Naive thymus-derived CD8-positive, alpha-beta T cell (primary cell): ENCODE results near the gene CDK8. TPM values are rescaled to one million over a fixed set of nuclear protein-coding genes. Genes with fewer than 3 reads are reported as not detected.

Experiments
- ATAC-seq, 2 donors: fragments of 150-1000 bp; cut with Tn5 transposase in 1 of 2; sonication (Bioruptor Pico), chemical (Tn5 transposase) in 1 of 2; 1 replicate in 1 of 2; 2 replicates in 1 of 2; pipeline ENCODE4 v1.10.0; 2021; ENCODE audit warnings: mild to moderate bottlenecking in 2 of 2, moderate library complexity in 2 of 2
- POLR2A ChIA-PET: fragments of 350-600 bp; sonication (Branson Sonifier 250); formaldehyde crosslinking; loops from one replicate; lab custom pipeline; 2021; ENCODE audit warnings: antibody characterized with exemption; lab: Charles Lee
- DNase-seq, 10 donors: peaks; one replicate each; pipeline versions ENCODE4 v3.0.0 to v3.0.0-alpha.2; 2020 to 2022
- H3K27ac Mint-ChIP-seq, 10 donors: one replicate each; pipeline ENCODE4 v1.8.0; 2020 to 2022; ENCODE audit warnings: mild to moderate bottlenecking in 10 of 10, mixed read lengths in 10 of 10, moderate library complexity in 4 of 10, inconsistent platforms in 1 of 10
- H3K27me3 Mint-ChIP-seq, 5 donors: one replicate each; pipeline ENCODE4 v1.8.0; 2021 to 2022; ENCODE audit warnings: mixed read lengths in 5 of 5
- H3K36me3 Mint-ChIP-seq, 3 donors: one replicate each; pipeline ENCODE4 v1.8.0; 2020 to 2022; ENCODE audit warnings: mixed read lengths in 3 of 3, mild to moderate bottlenecking in 2 of 3, inconsistent platforms in 1 of 3
- H3K4me1 Mint-ChIP-seq, 4 donors: one replicate each; pipeline ENCODE4 v1.8.0; 2021 to 2022; ENCODE audit warnings: mixed read lengths in 4 of 4
- H3K4me3 Mint-ChIP-seq, 10 donors: one replicate each; pipeline ENCODE4 v1.8.0; 2020 to 2022; ENCODE audit warnings: mild to moderate bottlenecking in 10 of 10, mixed read lengths in 10 of 10, moderate library complexity in 6 of 10, inconsistent platforms in 1 of 10
- H3K9me3 Mint-ChIP-seq, 9 donors: one replicate each; pipeline ENCODE4 v1.8.0; 2020 to 2022; ENCODE audit warnings: mixed read lengths in 9 of 9, mild to moderate bottlenecking in 3 of 9, inconsistent platforms in 1 of 9, moderate library complexity in 1 of 9
- polyA plus RNA-seq, 3 donors: library from polyadenylated mRNA; unstranded; fragments of 300-500 nt; fragmentation: Illumina TruSeq; gene quantifications; one replicate each; pipeline ENCODE4 v1.2.3, GENCODE V29; 2021
- total RNA-seq, 8 experiments: library from RNA in 2 of 8; stranded (reverse) in 2 of 8; gene quantifications; one replicate each; pipeline ENCODE4 v1.2.3 and lab custom pipeline; 2021 to 2026

Gene CDK8
- total RNA-seq, result 10 to 100 TPM; 11.4 to 12.3 TPM
- 1 to 10 TPM; 4.7 to 7.1 (median 6.8) TPM for polyA plus RNA-seq
- total RNA-seq (lab: John Stamatoyannopoulos, UW), result 20.7 to 35.1 (median 28.8) reads per million in 6 experiments

DNA sequence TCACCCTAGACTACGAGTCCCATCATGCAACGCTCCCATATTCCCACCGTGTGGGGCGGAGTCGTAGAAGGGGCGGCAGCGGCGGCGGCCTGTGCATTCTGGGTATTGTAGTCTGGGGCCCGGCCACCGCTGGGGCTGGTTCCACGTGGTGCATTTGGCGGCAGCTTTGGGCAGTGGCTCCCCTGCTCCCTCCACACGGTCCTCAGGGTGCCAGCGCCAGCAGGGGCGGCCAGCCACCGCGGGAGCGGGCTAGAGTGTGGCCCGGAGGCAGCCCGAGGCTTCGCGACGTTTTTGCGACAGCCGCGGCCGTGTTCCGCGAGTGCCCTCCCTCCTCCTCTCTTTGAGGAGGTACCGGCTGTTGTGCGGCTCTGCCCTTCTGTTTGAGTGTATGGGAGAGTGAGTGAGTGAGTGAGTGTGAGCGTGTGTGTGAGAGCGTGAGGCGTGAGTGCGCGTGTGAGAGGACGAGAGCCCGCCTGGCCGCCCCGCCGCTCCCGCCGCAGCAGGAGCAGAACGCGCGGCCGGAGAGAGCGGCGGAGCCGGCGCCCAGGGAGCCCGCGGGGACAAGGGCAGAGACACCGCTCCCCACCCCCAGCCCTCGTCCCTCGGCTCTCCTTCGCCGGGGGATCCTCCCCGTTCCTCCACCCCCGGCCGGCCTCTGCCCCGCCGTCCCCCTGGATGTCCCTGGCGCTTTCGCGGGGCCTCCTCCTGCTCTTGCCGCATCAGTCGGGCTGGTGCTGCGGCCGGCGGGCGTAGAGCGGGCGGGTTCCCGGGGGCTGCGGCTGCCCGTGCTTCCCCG, at the start of gene CDK8:
CDK8 (plus strand) TSS at position 343 of the 796 bp plus-strand sequence. CDS start 513 bp downstream, outside the sequence.
- no peaks in the 10 kb centered on the region for H3K27me3 Mint-ChIP-seq
- H3K4me1 Mint-ChIP-seq, result peaks cover 14 to 43% (median 37%) of the 10 kb centered on the region in 4 donors
- peak within 1 kb of the TSS; percentile 83 to 94 (median 90) for H3K27ac Mint-ChIP-seq
- H3K4me3 Mint-ChIP-seq, result peak within 1 kb of the TSS; percentile 88 to 98 (median 93)
- H3K36me3 Mint-ChIP-seq, result no peaks in the 10 kb centered on the region
- peak; percentile 86 to 87 for ATAC-seq
- H3K9me3 Mint-ChIP-seq, result no peaks in the 10 kb centered on the region
- POLR2A ChIA-PET, result interaction anchor here (0.8 to 3.2 kb wide), 4 partner anchors 32 to 121 kb away, joined by 3 to 26 read pairs (median 4); partner anchors contain the start of gene RNF6
- peak; percentile 77 to 99 (median 88) for DNase-seq

DNA sequence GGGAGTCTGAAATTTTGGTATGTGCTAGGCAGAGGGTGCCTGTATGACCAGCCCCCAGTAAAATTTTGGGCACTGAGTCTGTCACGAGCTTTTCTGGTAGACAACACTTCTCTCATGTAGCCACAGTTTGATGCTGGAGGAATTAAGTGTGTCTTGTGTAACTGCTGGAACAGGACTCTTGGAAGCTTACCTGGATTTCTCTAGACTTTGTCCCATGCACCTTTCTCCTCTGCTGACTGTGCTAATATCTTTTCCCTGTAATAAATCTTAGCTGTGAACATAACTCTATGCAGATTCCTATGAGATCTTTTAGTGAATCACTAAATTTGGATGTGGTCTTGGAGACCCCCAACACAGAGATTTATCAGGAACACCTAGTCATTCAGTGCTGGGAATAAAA, 45.6 kb upstream of the CDK8 start:
- no peak for DNase-seq
- POLR2A ChIA-PET, result no interaction called here
- no peak overlapping the region for H3K4me3 Mint-ChIP-seq
- H3K4me1 Mint-ChIP-seq, result peaks cover 0 to 12% (median 8%) of the 10 kb centered on the region in 4 donors
- no peaks in the 10 kb centered on the region for H3K27me3 Mint-ChIP-seq
- ATAC-seq, result no peak
- H3K27ac Mint-ChIP-seq, result no peak overlapping the region
- H3K9me3 Mint-ChIP-seq, result no peaks in the 10 kb centered on the region
- H3K36me3 Mint-ChIP-seq, result peaks cover 0 to 76% (median 23%) of the 10 kb centered on the region in 3 donors

DNA sequence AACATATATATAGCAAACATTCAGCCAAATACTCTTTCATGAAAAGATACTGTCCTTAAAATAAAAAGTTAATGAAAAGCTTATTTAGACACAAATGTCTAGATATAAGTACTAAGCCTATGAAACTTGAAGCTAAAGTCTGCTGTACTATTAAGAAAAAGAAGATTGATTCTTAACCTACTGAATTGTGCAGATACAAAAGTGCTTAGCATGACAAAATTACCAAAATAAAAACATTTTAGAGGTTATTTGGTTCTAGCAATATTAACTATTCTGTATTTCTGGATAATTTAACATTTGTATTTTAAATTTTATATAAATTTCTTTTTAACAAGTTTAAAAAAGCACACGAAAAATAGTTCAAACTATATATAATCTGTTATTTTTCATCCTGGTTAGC, 40.6 kb upstream of the CDK8 start:
- Mint-ChIP-seq H3K4me3 (no peak overlapping the region), H3K4me1 (peaks cover 5 to 28% (median 12%) of the 10 kb centered on the region in 4 donors), H3K27ac (no peak overlapping the region), H3K36me3 (peaks cover 12 to 85% (median 39%) of the 10 kb centered on the region in 3 donors), H3K27me3 (no peaks in the 10 kb centered on the region), H3K9me3 (no peaks in the 10 kb centered on the region)
- DNase-seq (no peak), ATAC-seq (no peak)
- POLR2A ChIA-PET, result no interaction called here

DNA sequence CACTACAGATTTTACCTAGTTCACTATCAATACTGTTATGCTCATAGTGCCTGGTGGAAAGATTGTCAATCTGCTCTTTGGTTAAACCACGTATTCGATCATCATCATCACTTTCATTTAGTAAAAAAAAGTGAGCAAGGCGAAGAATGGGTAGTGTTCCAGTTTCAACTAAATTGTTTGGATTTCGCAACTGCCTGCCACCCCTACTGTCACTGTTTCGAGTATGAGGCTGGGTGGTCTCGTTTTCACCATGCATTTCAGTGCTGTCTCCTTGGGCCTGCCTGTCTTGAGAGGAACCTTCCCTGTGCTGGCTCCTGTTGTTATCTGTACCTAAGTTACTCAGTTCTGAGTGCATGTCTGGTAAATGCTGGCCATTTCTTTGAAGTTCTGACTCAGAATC, 39.9 kb upstream of the CDK8 start:
- Mint-ChIP-seq H3K4me3 (no peak overlapping the region), H3K27ac (no peak overlapping the region), H3K27me3 (no peaks in the 10 kb centered on the region), H3K9me3 (no peaks in the 10 kb centered on the region), H3K4me1 (peaks cover 6 to 29% (median 12%) of the 10 kb centered on the region in 4 donors), H3K36me3 (peaks cover 12 to 81% (median 36%) of the 10 kb centered on the region in 3 donors)
- POLR2A ChIA-PET, result no interaction called here
- DNase-seq (no peak), ATAC-seq (no peak)

DNA sequence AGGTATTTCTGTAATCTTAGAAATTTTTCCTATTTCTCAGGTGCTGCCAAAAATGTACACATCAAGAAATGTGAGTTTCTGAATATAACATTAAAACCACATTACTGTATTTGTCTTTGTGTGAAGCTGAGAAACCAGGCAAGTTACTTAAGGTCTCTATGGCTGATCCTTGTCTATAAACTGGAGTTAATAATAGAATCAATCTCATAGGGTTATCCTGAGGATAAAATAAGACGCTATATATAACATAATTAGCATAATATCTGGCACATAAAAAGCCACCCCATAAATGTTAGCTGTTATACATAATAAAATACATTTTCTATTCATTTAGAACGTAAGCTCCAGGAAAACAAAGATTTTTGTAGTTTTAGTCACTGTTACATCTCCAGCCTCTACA, 37.9 kb upstream of the CDK8 start:
- POLR2A ChIA-PET, result no interaction called here
- Mint-ChIP-seq H3K9me3 (no peaks in the 10 kb centered on the region), H3K4me3 (no peak overlapping the region), H3K27me3 (no peaks in the 10 kb centered on the region), H3K36me3 (peaks cover 12 to 71% (median 43%) of the 10 kb centered on the region in 3 donors), H3K4me1 (peaks cover 8 to 45% (median 30%) of the 10 kb centered on the region in 4 donors), H3K27ac (no peak overlapping the region)
- DNase-seq, result no peak
- no peak for ATAC-seq

DNA sequence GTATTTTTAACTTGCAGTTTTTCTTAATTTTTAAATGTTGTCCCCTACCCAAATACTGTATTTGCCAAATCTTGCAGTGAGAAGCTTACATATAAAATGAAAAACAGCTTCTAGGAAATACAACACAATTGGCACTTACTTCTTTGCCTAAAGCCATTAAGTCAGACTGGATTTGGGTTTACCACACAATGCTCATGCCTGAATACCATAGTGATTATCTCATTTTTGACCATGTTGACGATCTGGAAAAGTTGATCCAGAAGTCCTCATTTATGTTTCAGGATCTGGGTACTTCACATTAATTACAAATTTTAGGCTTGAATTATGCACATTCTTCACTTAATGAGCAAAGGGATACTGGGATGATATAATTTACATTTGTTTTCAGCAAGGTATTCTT, 34.2 kb upstream of the CDK8 start:
- Mint-ChIP-seq H3K4me3 (peak overlapping the region in 7 of 10 donors; percentile 2 to 99 (median 91)), H3K9me3 (peaks cover 0 to 7% (median 0%) of the 10 kb centered on the region in 9 donors), H3K4me1 (peaks cover 9 to 48% (median 44%) of the 10 kb centered on the region in 4 donors), H3K27ac (peak overlapping the region in 2 of 10 donors; percentile 8 to 27), H3K27me3 (no peaks in the 10 kb centered on the region), H3K36me3 (peaks cover 6 to 43% (median 25%) of the 10 kb centered on the region in 3 donors)
- ATAC-seq, result no peak
- POLR2A ChIA-PET, result interaction anchor here (4.2 kb wide), 1 partner anchor 34 kb away, joined by 48 read pairs; no protein-coding TSS in a partner anchor
- no peak for DNase-seq

DNA sequence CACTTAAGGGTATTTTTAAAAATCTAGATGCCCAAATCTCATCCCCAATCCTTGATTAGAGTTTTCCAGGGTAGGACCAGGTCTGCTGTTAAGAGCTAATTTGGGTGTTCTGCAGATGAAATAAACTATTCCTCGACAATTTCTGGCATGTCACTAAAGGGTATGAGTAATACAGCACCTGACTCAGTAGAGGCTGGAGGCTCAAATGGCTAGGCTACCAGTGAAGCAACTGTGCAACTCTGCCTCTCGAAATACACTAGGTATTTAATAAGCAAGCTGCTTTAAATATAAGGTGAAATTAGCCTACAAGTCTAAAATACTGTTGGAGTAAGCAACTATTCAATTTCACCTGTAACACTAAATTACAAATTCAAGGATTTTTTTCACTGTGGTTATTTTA, 33.4 kb upstream of the CDK8 start:
- Mint-ChIP-seq H3K4me3 (peak overlapping the region; percentile 4 to 100 (median 93)), H3K27me3 (no peaks in the 10 kb centered on the region), H3K36me3 (peaks cover 0 to 35% (median 19%) of the 10 kb centered on the region in 3 donors), H3K27ac (peak overlapping the region in 2 of 10 donors; percentile 44 to 100), H3K9me3 (peaks cover 0 to 7% (median 0%) of the 10 kb centered on the region in 9 donors), H3K4me1 (peaks cover 9 to 43% (median 41%) of the 10 kb centered on the region in 4 donors)
- DNase-seq, result no peak
- no peak for ATAC-seq
- POLR2A ChIA-PET, result interaction anchor here (0.6 to 4.2 kb wide), 3 partner anchors 8 to 35 kb away, joined by 6 to 48 read pairs (median 26); partner anchors contain the start of gene CDK8

DNA sequence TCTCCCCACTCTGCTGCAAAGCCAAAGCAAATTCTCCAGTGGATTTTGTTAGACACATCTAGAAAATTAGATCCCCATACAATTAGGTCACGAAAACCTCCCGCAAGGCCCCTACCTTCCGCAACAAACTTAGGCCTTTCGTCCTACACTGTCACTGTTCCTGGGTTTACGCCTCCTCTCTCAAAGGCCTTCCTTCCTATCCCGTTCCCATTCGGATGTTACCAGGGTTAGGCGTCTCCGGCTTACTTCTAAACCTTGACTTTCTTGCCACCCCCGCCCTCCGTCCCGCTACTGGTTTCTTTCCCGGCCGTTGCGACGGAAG, 32.6 kb upstream of the CDK8 start:
- peaks cover 9 to 43% (median 41%) of the 10 kb centered on the region in 4 donors for H3K4me1 Mint-ChIP-seq
- H3K27me3 Mint-ChIP-seq, result no peaks in the 10 kb centered on the region
- H3K27ac Mint-ChIP-seq, result peak overlapping the region; percentile 92 to 100 (median 100)
- peak overlapping the region; percentile 91 to 100 (median 98) for H3K4me3 Mint-ChIP-seq
- ATAC-seq, result peak in 1 of 2 donors; percentile 6
- H3K36me3 Mint-ChIP-seq, result peaks cover 0 to 30% (median 17%) of the 10 kb centered on the region in 3 donors
- peaks cover 0 to 7% (median 0%) of the 10 kb centered on the region in 9 donors for H3K9me3 Mint-ChIP-seq
- DNase-seq, result no peak
- POLR2A ChIA-PET, result interaction anchor here (0.8 to 4.2 kb wide), 5 partner anchors 11 to 824 kb away, joined by 3 to 48 read pairs (median 4); partner anchors contain the start of gene CDK8

DNA sequence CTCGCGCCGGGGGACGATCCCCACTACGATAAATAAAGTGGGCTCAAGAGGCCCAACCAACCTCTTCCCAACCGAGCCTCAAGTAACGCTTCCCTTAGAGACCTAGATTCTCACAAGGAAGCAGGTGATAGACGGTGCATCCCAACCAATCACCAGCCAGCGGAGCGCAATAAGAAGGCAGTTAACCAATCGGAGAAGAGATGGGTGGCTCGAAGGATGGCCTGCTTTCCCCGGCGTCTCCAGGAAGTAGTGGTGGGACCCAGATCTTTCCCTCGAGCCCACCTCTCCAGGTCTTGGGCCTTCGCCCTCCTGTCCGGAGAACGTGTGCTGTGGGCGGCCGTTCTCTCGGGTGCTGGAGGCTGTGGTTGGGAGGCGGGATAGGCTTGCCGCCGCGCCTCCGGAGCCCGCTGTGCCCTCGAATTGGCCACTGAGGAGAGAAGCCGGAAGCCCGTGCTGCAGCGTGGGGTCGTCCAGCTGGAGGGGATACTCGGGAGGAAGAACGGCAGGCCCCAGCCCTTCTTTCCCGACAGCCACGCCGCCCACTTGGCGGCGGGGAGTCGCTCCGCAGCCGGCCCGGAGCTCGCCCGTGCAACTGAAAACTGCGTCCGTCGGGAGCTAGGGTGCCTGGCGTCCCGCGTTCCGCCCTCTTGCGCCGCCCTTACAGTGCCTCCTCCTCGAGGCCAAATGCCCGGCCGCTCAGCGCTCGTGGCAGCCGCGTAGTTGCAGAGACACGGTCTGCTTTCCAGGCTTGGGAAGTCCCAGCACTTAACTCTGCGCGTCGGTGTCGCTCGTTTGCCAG, 32.0 kb upstream of the CDK8 start, which contains the start of gene RNF6:
RNF6 (minus strand) TSS at position 594 of the 799 bp plus-strand sequence. CDS start 2,665 bp downstream, outside the sequence.
- Mint-ChIP-seq H3K27ac (peak within 1 kb of the TSS; percentile 92 to 100 (median 100)), H3K4me1 (peaks cover 9 to 43% (median 41%) of the 10 kb centered on the region in 4 donors), H3K9me3 (peaks cover 0 to 7% (median 0%) of the 10 kb centered on the region in 9 donors), H3K27me3 (no peaks in the 10 kb centered on the region), H3K4me3 (peak within 1 kb of the TSS; percentile 91 to 100 (median 98)), H3K36me3 (peaks cover 0 to 25% (median 16%) of the 10 kb centered on the region in 3 donors)
- peak; percentile 93 to 95 for ATAC-seq
- DNase-seq, result peak; percentile 71 to 95 (median 87)
- POLR2A ChIA-PET, result interaction anchor here (0.6 to 4.2 kb wide), 11 partner anchors 11 to 1401 kb away, joined by 3 to 48 read pairs (median 3); partner anchors contain the start of gene CDK8

DNA sequence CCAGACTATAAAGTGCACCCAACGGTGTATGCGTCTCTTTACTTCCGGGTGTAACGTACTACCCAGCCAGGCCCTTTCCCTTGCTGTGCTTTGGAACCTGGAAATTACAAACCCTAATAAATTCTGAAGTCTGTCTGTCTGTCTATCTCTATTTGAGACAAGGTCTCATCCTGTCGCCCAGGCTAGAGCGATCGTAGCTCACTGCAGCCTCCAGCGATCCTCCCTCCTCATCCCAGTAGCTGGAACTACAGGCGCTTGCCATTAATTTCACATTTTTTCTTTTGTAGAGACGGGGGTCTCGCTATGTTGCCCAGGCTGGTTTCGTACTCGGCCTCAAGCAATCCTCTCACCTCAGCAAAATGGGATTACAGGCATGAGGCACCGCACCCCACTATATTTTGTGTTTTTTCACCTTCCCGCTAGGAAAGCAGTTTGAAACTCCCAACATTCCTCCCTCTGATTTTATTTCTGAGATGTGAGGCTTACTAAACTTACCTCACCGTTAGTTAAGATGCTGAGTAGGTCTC, 31.3 kb upstream of the CDK8 start:
- peak overlapping the region; percentile 91 to 100 (median 98) for H3K4me3 Mint-ChIP-seq
- peaks cover 0 to 7% (median 0%) of the 10 kb centered on the region in 9 donors for H3K9me3 Mint-ChIP-seq
- POLR2A ChIA-PET, result interaction anchor here (0.7 to 4.2 kb wide), 9 partner anchors 10 to 1400 kb away, joined by 3 to 48 read pairs (median 3); partner anchors contain the start of gene CDK8
- H3K27ac Mint-ChIP-seq, result peak overlapping the region; percentile 92 to 100 (median 100)
- ATAC-seq (peak; percentile 63), DNase-seq (no peak)
- peaks cover 0 to 3% (median 0%) of the 10 kb centered on the region in 5 donors for H3K27me3 Mint-ChIP-seq
- H3K36me3 Mint-ChIP-seq, result peaks cover 0 to 19% (median 10%) of the 10 kb centered on the region in 3 donors
- peaks cover 9 to 43% (median 39%) of the 10 kb centered on the region in 4 donors for H3K4me1 Mint-ChIP-seq

DNA sequence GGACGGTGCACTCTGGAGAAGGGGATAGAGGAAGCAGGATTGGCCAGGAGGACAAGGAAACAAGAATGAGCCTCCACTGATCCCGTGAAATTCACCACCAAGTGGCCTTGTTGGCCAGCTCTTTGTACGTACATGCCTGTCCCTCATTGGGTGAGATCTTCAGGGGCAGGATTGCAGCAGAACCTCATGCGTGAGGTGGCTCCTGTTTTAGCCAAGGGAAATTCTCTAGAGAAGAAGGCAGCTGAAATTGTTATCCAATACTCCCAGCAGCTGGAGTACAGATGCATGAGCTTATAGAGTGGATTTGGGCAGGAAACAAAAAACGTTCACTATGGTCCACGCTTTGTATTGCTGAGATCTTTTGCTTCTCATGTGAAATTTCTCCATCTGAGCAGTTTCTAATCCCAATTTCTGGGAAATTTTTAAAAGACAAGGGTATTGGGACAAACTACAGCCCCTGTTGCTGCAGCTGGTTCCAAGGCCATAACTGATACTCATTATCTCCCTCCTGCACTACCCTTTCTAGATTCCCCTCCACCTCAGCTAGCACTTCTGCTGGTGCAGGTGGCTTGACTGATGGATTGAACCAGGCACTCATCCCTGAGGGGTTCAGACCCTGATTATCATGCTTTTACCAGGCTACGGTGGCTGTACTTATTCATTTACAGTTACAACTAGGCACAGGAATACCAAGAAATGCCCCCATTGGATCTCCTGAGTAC, 27.9 kb upstream of the CDK8 start:
- ATAC-seq (no peak), DNase-seq (no peak)
- POLR2A ChIA-PET, result no interaction called here
- Mint-ChIP-seq H3K27me3 (peaks cover 0 to 4% (median 0%) of the 10 kb centered on the region in 5 donors), H3K9me3 (peaks cover 0 to 7% (median 0%) of the 10 kb centered on the region in 9 donors), H3K4me1 (peaks cover 6 to 23% (median 20%) of the 10 kb centered on the region in 4 donors), H3K36me3 (no peaks in the 10 kb centered on the region), H3K27ac (no peak overlapping the region), H3K4me3 (no peak overlapping the region)
